ENCODE data around the gene NFATC1. TPM values are rescaled to one million over a fixed set of nuclear protein-coding genes. Genes with fewer than 3 reads are reported as not detected.

Gene NFATC1
- polyA plus RNA-seq, 2 of the 4 experiments (the other 2 are of a cell fraction) = 0.52 to 1.7 TPM

DNA sequence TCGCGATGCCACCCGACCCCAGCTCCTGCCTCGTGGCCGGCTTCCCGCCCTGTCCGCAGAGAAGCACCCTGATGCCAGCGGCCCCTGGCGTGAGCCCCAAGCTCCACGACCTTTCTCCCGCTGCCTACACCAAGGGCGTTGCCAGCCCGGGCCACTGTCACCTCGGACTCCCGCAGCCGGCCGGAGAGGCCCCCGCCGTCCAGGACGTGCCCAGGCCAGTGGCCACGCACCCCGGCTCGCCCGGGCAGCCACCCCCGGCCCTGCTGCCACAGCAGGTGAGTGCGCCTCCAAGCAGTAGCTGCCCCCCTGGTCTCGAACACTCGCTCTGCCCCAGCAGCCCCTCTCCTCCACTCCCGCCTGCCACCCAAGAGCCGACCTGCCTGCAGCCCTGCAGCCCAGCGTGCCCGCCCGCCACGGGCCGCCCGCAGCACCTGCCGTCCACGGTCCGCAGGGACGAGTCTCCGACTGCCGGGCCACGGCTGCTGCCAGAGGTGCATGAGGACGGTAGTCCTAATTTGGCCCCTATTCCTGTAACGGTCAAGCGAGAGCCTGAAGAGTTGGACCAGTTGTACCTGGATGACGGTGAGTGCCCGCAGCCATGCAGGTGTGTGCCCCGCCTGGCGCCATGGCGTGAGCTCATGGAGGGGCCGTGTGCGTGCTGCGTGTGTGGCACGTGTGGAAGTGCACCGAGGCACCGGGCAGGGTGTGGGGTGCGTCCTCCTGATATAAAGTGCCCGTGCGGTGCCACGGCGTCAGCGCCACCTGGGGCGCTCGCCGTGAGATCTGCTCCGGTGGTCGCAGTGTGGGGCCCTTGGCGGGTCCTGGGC is 90.8 kb downstream of the NFATC1 start:
- no peak for TF ChIP-seq ZFP36 (IDR thresholded peaks at IDR 0.05; ENCODE audit: borderline replicate concordance, partially characterized antibody)
- FAIRE-seq = no peak
- no peak for ATAC-seq
- no peak for DNase-seq (ENCODE audit: low read depth in 1 of 2, low spot score in 1 of 2)
- ChIA-PET POLR2A (no interaction called here), CTCF (no interaction called here)
- Histone ChIP-seq H3K4me1 (no peaks in the 10 kb centered on the region), H3K27ac (no peak overlapping the region), H3K4me2 (no peak overlapping the region), H3K4me3 (no peak overlapping the region), H3K9me3 (no peaks in the 10 kb centered on the region)
- 70% methylated on average over 9 of the region's 69 CpGs for WGBS (ENCODE audit: missing lambda C conversion rate)

DNA sequence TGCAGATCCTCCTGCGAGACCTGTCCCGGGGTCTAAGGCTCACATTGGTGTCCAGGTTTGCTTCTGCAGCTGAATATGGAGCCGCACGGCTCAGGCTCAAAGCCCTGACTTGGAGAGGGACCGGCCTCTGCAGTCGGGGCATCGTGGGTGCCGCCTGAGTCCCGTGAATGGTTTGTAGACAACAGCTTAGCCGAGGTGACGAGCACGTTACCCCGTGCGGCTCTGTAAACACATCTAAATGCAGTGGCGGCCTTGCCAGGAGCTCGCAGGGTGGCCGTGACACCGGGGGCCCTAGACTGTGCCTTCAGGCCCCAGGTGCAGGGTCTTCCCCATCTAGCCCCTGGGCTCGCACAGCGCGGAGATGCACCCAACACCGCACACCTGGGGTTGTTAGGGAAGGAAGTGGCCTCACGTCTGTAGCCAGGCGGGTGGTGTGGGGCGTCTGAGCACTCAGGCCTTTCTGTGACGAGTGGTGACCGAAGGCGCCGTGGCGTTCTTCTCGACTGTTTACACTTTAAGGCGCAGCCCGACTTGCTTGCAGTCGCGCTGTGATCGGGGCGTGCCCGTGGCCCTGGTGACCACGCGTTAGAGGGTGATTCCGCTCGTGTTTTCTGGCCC is 91.6 kb downstream of the NFATC1 start:
- ChIA-PET CTCF (no interaction called here), POLR2A (no interaction called here)
- Histone ChIP-seq H3K4me1 (no peaks in the 10 kb centered on the region), H3K4me3 (no peak overlapping the region), H3K9me3 (no peaks in the 10 kb centered on the region), H3K4me2 (no peak overlapping the region), H3K27ac (no peak overlapping the region)
- FAIRE-seq = no peak
- DNase-seq (ENCODE audit: low read depth in 1 of 2, low spot score in 1 of 2) = no peak
- WGBS (ENCODE audit: missing lambda C conversion rate) = 90% methylated on average over 7 of the region's 42 CpGs
- TF ChIP-seq, protein P1, sequence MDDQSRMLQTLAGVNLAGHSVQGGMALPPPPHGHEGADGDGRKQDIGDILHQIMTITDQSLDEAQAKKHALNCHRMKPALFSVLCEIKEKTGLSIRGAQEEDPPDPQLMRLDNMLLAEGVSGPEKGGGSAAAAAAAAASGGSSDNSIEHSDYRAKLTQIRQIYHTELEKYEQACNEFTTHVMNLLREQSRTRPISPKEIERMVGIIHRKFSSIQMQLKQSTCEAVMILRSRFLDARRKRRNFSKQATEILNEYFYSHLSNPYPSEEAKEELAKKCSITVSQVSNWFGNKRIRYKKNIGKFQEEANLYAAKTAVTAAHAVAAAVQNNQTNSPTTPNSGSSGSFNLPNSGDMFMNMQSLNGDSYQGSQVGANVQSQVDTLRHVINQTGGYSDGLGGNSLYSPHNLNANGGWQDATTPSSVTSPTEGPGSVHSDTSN (IDR thresholded peaks at IDR 0.05) = no peak
- no peak for TF ChIP-seq CHD2 (IDR thresholded peaks at IDR 0.05; ENCODE audit: low read length, partially characterized antibody)
- TF ChIP-seq TFCP2L1 (CRISPR knock-in tag; IDR thresholded peaks at IDR 0.05) = no peak
- TF ChIP-seq, protein P2, sequence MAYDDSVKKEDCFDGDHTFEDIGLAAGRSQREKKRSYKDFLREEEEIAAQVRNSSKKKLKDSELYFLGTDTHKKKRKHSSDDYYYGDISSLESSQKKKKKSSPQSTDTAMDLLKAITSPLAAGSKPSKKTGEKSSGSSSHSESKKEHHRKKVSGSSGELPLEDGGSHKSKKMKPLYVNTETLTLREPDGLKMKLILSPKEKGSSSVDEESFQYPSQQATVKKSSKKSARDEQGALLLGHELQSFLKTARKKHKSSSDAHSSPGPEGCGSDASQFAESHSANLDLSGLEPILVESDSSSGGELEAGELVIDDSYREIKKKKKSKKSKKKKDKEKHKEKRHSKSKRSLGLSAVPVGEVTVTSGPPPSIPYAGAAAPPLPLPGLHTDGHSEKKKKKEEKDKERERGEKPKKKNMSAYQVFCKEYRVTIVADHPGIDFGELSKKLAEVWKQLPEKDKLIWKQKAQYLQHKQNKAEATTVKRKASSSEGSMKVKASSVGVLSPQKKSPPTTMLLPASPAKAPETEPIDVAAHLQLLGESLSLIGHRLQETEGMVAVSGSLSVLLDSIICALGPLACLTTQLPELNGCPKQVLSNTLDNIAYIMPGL (CRISPR knock-in tag; IDR thresholded peaks at IDR 0.05; ENCODE audit: borderline replicate concordance) = no peak
- TF ChIP-seq ESRRA (IDR thresholded peaks at IDR 0.05; ENCODE audit: borderline replicate concordance, low read length) = no peak
- no peak for TF ChIP-seq CHD4 (IDR thresholded peaks at IDR 0.05; ENCODE audit: borderline replicate concordance)
- TF ChIP-seq CBX2 (IDR thresholded peaks at IDR 0.05; ENCODE audit: borderline replicate concordance, low read depth) = no peak
- TF ChIP-seq, protein P3, sequence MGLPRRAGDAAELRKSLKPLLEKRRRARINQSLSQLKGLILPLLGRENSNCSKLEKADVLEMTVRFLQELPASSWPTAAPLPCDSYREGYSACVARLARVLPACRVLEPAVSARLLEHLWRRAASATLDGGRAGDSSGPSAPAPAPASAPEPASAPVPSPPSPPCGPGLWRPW (IDR thresholded peaks at IDR 0.05) = no peak
- TF ChIP-seq KDM5A (IDR thresholded peaks at IDR 0.05) = no peak
- TF ChIP-seq, protein P4, sequence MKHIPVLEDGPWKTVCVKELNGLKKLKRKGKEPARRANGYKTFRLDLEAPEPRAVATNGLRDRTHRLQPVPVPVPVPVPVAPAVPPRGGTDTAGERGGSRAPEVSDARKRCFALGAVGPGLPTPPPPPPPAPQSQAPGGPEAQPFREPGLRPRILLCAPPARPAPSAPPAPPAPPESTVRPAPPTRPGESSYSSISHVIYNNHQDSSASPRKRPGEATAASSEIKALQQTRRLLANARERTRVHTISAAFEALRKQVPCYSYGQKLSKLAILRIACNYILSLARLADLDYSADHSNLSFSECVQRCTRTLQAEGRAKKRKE (CRISPR knock-in tag; IDR thresholded peaks at IDR 0.05; ENCODE audit: low read depth) = no peak
- TF ChIP-seq RFX5 (IDR thresholded peaks at IDR 0.05) = no peak
- no peak for ATAC-seq

DNA sequence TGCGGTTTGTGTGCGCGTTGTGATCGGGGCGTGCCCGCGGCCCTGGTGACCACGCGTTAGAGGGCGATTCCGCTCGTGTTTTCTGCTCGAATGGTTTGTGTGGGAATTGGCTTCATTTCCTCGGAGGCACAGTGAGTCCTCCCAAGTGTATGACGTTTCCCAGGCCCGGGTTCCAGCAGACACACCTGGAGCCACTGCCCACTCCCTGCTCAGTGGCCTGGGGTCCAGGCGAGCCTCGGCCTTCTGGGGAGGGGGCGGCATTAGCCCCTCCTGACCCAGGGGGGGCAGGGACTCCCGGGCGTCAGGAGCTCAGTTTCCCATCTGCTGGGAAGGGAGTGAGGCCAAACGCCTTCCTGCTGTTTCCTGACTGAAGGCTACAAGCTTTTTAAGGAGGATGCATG is 92.1 kb downstream of the NFATC1 start:
- no peak for FAIRE-seq
- H3K27ac ChIP-seq = no peak overlapping the region
- no peaks in the 10 kb centered on the region for H3K9me3 ChIP-seq
- CTCF ChIA-PET = no interaction called here
- WGBS (ENCODE audit: missing lambda C conversion rate) = 61% methylated on average over 20 of the region's 22 CpGs
- no peak overlapping the region for H3K4me3 ChIP-seq
- no peak for TF ChIP-seq POLR2A (IDR thresholded peaks at IDR 0.05; ENCODE audit: low read length)
- TF ChIP-seq, protein P5, sequence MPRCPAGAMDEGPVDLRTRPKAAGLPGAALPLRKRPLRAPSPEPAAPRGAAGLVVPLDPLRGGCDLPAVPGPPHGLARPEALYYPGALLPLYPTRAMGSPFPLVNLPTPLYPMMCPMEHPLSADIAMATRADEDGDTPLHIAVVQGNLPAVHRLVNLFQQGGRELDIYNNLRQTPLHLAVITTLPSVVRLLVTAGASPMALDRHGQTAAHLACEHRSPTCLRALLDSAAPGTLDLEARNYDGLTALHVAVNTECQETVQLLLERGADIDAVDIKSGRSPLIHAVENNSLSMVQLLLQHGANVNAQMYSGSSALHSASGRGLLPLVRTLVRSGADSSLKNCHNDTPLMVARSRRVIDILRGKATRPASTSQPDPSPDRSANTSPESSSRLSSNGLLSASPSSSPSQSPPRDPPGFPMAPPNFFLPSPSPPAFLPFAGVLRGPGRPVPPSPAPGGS (IDR thresholded peaks at IDR 0.05) = no peak
- no peak for TF ChIP-seq ZNF302 (CRISPR knock-in tag; IDR thresholded peaks at IDR 0.05)
- TF ChIP-seq, protein P2 (CRISPR knock-in tag; IDR thresholded peaks at IDR 0.05; ENCODE audit: borderline replicate concordance) = no peak
- no peak for TF ChIP-seq ZFP36 (IDR thresholded peaks at IDR 0.05; ENCODE audit: borderline replicate concordance, partially characterized antibody)
- no peak for TF ChIP-seq JUNB (IDR thresholded peaks at IDR 0.05)
- no peak for TF ChIP-seq CEBPB (IDR thresholded peaks at IDR 0.05)
- no peak overlapping the region for H3K4me2 ChIP-seq
- no peak for DNase-seq (ENCODE audit: low read depth in 1 of 2, low spot score in 1 of 2)
- no peaks in the 10 kb centered on the region for H3K4me1 ChIP-seq
- POLR2A ChIA-PET = no interaction called here
- no peak for ATAC-seq
